Measurements from ENCODE around the gene RPS6KA4. TPM values are rescaled to one million over a fixed set of nuclear protein-coding genes. Genes with fewer than 3 reads are reported as not detected.

RPS6KA4 gene
- total RNA-seq, 1 experiment from 2014 or later, result 67.3 TPM

- Histone ChIP-seq H4K20me1 (ENCODE audit: insufficient read depth) (no peaks in the 10 kb centered on the region), H2AFZ (ENCODE audit: low read depth, low read length, poor library complexity, severe bottlenecking) (no peak overlapping the region), H3K9ac (ENCODE audit: low read length) (peak overlapping the region; percentile 95), H3K4me2 (ENCODE audit: low read length) (peak overlapping the region; percentile 84), H3K9me3 (ENCODE audit: control insufficient read depth in 1 of 2, insufficient read depth in 1 of 2, low read depth in 1 of 2, low read length in 2 of 2) (no peaks in the 10 kb centered on the region), H3K79me2 (ENCODE audit: insufficient read depth, low read length) (peaks cover 35% of the 10 kb centered on the region; the same call in 1 of the 2 replicates), H3K4me3 (replicated peaks in 1 of 2; ENCODE audit: low read depth in 1 of 2, low read length in 2 of 2) (peak overlapping the region; percentile 84 to 97), H3K4me1 (ENCODE audit: control insufficient read depth in 1 of 2, insufficient read depth in 2 of 2, low read length in 2 of 2) (peaks cover 28 to 53% of the 10 kb centered on the region in 2 experiments), H3K9me2 (ENCODE audit: insufficient read depth) (no peaks in the 10 kb centered on the region), H3K36me3 (ENCODE audit: control insufficient read depth in 1 of 2, insufficient read depth in 2 of 2, low read length in 2 of 2) (peaks cover 4 to 35% of the 10 kb centered on the region in 2 experiments; a peak in 3 of 4 replicates), H3K27ac (ENCODE audit: low read depth, low read length) (peak overlapping the region; percentile 87), H3K27me3 (ENCODE audit: insufficient read depth, low read length) (no peaks in the 10 kb centered on the region)
- ChIA-PET POLR2A (interaction anchor here (1.2 to 3.1 kb wide), 2 partner anchors 12 to 13 kb away, joined by 5 to 12 read pairs; no protein-coding TSS in a partner anchor), CTCF (no interaction called here), RAD21 (ENCODE audit: low non-redundant PET in 1 of 2, low total read pairs in 2 of 2, uncharacterized antibody in 2 of 2, unreplicated experiment in 2 of 2) (no interaction called here)
- ATAC-seq (no peak), DNase-seq (ENCODE audit: low read depth, low spot score) (no peak)
- BruUV-seq (replicated peaks), result no TSS peak
- intact Hi-C loops (cut with micrococcal nuclease), result loop anchor here (1.0 to 5.0 kb wide), 4 partner anchors 43 to 362 kb away; partner anchors contain the start of genes NRXN2 and TRMT112
- no peak for TF ChIP-seq EZH2phosphoT487 (IDR thresholded peaks at IDR 0.05; ENCODE audit: borderline replicate concordance)
Observed at GRCh38 chr11:64359712-64360445, 917 bp downstream of the RPS6KA4 start.

GRCh38 chr11:64360448-64360921 is 1.5 kb downstream of the RPS6KA4 start:
- ChIA-PET CTCF (no interaction called here), POLR2A (interaction anchor here (1.2 kb wide), 1 partner anchor 12 kb away, joined by 5 read pairs; no protein-coding TSS in a partner anchor), RAD21 (ENCODE audit: low non-redundant PET in 1 of 2, low total read pairs in 2 of 2, uncharacterized antibody in 2 of 2, unreplicated experiment in 2 of 2) (no interaction called here)
- Histone ChIP-seq H3K4me3 (replicated peaks in 1 of 2; ENCODE audit: low read depth in 1 of 2, low read length in 2 of 2) (no peak overlapping the region), H3K4me1 (ENCODE audit: control insufficient read depth in 1 of 2, insufficient read depth in 2 of 2, low read length in 2 of 2) (peaks cover 27 to 47% of the 10 kb centered on the region in 2 experiments), H2AFZ (ENCODE audit: low read depth, low read length, poor library complexity, severe bottlenecking) (no peak overlapping the region), H3K36me3 (ENCODE audit: control insufficient read depth in 1 of 2, insufficient read depth in 2 of 2, low read length in 2 of 2) (peaks cover 7 to 42% of the 10 kb centered on the region in 2 experiments), H3K9me3 (ENCODE audit: control insufficient read depth in 1 of 2, insufficient read depth in 1 of 2, low read depth in 1 of 2, low read length in 2 of 2) (no peaks in the 10 kb centered on the region), H3K9ac (ENCODE audit: low read length) (no peak overlapping the region), H3K79me2 (ENCODE audit: insufficient read depth, low read length) (peaks cover 35% of the 10 kb centered on the region; the same call in 1 of the 2 replicates), H3K4me2 (ENCODE audit: low read length) (peak overlapping the region; percentile 84), H3K27ac (ENCODE audit: low read depth, low read length) (no peak overlapping the region; the same call in 1 of the 2 replicates), H4K20me1 (ENCODE audit: insufficient read depth) (no peaks in the 10 kb centered on the region), H3K27me3 (ENCODE audit: insufficient read depth, low read length) (no peaks in the 10 kb centered on the region), H3K9me2 (ENCODE audit: insufficient read depth) (no peaks in the 10 kb centered on the region)
- intact Hi-C loops (cut with micrococcal nuclease), result no loop called here
- ATAC-seq (no peak), DNase-seq (ENCODE audit: low read depth, low spot score) (no peak)
- BruUV-seq (replicated peaks), result TSS peak; percentile 27
- no peak for TF ChIP-seq ZNF274 (IDR thresholded peaks at IDR 0.05; ENCODE audit: low read depth, low read length)
- TF ChIP-seq ZFX (IDR thresholded peaks at IDR 0.05), result no peak
- no peak for TF ChIP-seq EZH2 (IDR thresholded peaks at IDR 0.05)
- TF ChIP-seq RAD21 (IDR thresholded peaks at IDR 0.05; ENCODE audit: low read depth), result no peak
- no peak for TF ChIP-seq MAX (IDR thresholded peaks at IDR 0.05)
- TF ChIP-seq REST (IDR thresholded peaks at IDR 0.05; ENCODE audit: low read depth), result no peak
- TF ChIP-seq SRF (IDR thresholded peaks at IDR 0.05; ENCODE audit: low read depth), result no peak
- TF ChIP-seq CTCF (IDR thresholded peaks at IDR 0.05 in 2 of 3, conservative IDR thresholded peaks at IDR 0.05 in 1 of 3; ENCODE audit: borderline replicate concordance in 1 of 3, insufficient read depth in 1 of 3, low read depth in 2 of 3, low read length in 2 of 3), result no peak
- no peak for TF ChIP-seq ELF1 (IDR thresholded peaks at IDR 0.05; ENCODE audit: borderline replicate concordance, low read depth)

Measured in HCT116 (cell line).